GM12872 (cell line): ENCODE results near the gene TSSK6.

Source experiments
- TF ChIP-seq, protein P1 (sequence below): IDR thresholded peaks from 3 replicates; pipeline ENCODE4 v1.5.1; 2011; ENCODE audit warnings: low read depth, mild to moderate bottlenecking, low read length, moderate library complexity; ENCODE audit not compliant: insufficient read depth

TSSK6 gene

DNA sequence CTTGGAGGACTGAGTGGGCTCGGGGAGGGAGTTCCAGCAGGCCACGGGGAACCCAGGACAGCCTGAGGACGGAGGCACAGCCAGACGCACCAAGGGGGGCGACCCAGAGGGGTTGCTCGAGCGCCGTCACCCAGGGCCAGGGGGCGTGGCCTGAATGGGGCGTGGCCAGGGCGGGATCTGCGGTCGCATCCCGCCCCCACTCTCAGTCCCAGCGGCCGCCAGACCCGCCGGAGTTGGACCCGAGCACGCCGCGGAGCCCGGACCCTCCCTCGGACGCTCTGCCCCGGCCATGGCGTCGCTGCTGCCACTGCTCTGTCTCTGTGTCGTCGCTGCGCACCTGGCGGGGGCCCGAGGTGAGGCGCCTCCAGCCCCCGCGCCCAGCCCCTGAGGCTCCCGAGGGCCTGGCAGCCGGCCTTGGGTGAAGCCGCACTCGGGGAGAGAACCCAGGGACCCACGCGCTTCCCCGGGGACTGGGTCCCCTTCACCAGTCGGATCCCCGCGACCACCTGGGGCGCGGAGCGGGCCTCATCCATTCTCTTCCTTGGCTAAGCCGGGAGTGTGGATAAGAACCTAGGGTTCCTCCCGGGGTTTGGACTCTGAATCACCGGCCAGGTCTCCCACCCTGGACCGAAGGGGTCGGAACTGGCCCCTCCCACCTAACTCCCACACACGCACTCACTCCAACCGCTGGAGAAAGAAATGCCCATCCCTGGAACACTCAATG, 22.9 kb upstream of the TSSK6 start, which contains the start of gene CILP2:
TSS of gene CILP2 (plus strand) at position 205 of the 724 bp plus-strand sequence. CDS start at position 290, 85 bp downstream.
- TF ChIP-seq, protein P1, sequence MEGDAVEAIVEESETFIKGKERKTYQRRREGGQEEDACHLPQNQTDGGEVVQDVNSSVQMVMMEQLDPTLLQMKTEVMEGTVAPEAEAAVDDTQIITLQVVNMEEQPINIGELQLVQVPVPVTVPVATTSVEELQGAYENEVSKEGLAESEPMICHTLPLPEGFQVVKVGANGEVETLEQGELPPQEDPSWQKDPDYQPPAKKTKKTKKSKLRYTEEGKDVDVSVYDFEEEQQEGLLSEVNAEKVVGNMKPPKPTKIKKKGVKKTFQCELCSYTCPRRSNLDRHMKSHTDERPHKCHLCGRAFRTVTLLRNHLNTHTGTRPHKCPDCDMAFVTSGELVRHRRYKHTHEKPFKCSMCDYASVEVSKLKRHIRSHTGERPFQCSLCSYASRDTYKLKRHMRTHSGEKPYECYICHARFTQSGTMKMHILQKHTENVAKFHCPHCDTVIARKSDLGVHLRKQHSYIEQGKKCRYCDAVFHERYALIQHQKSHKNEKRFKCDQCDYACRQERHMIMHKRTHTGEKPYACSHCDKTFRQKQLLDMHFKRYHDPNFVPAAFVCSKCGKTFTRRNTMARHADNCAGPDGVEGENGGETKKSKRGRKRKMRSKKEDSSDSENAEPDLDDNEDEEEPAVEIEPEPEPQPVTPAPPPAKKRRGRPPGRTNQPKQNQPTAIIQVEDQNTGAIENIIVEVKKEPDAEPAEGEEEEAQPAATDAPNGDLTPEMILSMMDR = no peak

DNA sequence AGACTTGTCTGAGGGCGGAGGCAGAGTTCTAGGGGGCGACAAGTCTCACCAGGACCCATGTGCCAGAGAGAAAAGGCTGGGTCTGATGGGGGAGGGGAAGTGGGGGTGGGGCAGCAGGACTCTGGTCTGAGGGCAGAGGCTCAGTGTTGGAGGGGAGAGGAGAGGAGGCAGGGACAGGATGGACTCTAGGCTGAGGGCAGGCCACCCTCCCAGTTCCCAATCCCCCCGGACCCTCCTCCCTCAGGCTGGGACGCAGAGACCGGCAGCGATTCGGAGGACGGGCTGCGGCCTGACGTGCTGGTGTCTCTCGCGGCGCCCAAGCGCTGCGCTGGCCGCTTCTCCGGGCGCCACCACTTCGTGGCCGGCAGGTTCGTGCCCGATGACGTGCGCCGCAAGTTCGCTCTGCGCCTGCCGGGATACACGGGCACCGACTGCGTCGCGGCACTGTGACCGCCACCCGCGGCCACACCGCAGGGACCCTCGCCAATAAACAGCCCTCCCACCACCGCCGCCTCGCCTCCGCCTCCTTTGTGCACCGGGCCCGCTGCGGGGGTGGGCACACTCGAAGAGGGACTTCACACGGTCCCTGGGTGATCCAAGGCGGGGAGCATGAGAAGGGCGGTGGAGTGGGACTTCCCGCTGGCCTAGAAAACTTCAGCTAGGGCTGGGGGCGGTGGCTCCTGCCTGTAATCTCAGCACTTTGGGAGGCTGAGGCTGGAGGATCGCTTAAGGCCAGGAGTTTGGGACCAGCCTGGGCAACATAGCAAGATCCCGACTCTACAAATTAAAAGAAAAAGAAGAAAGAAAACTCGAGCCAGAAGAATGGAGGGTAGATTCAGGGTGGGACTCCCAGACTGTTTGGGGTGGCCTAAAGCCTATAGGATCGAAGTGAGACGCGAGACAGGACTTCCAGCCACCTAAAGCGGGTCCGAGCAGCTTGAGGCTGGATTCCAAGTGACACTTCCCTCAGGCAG, 22.0 kb upstream of the TSSK6 start:
- TF ChIP-seq, protein P1 = no peak

DNA sequence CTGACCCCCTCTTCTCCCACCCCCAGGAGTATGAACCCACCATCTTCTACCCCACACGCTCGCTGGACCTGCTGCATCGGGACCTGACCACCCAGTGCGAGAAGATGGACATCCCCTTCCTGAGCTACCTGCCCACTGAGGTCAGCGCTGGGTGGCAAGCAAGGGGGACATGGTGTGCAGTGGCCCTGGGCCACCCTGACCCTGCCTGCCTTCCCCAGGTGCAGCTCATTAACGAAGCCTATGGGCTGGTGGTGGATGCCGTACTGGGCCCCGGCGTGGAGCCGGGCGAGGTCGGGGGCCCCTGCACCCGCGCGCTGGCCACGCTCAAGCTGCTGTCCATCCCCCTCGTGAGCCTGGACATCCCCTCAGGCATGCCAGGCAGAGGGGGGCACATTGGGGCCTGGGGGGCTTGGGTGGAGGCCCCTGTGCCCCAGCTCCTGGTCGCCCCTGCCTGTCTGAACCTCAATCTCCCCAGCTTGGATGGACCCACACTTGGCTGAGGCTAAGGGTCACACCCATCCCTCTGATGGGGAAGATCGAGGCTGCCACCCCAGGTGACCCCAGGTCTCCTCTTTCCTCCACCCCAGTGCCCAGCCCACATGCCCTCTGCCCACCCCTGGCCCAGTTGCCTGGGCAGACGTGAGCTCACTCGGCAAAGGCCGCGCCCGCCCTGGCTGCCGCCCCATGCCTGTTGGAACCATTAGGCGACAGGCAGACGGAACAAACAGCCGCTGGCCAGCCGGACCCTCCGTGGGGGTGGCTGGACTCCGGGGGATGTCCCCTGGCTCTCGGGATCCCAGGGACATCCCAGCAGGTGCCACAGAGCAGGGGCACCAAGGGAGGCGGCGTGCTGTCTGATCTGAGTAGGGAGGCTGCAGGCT, 20.2 kb upstream of the TSSK6 start:
- TF ChIP-seq, protein P1 = no peak

DNA sequence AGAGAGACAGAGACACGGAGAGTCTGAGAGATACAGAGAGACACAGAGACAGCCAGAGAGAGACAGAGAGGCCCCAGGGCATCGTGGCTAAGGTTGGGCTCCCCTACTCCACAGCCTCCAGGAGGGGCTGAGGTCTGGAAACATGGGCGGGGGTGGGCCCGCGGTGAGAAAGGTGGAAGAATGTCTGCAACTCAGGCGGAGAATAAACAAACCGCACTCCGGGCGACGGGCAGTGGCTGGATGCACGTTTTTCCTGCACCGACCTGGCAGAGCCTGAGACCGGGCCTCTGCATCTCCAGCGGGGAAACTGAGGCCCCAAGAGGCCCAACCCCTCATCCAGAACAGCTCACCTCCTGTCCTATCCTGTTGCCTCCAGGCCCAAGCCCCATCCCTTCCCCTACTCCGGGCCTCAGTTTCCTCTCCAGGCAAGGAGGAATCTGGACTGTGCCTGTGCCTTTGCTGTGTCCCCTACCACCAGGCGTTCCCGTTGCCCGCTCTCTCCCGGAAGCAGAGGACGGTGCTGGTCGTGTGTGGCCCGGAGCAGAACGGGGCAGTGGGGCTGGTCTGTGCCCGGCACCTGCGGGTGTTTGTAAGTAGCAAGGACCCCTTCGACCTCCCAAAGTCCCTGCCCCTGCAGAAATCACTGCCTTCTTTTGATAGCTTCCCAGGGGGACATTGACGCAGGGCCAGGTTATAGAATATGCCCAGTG, 19.4 kb upstream of the TSSK6 start:
- TF ChIP-seq, protein P1 = no peak

DNA sequence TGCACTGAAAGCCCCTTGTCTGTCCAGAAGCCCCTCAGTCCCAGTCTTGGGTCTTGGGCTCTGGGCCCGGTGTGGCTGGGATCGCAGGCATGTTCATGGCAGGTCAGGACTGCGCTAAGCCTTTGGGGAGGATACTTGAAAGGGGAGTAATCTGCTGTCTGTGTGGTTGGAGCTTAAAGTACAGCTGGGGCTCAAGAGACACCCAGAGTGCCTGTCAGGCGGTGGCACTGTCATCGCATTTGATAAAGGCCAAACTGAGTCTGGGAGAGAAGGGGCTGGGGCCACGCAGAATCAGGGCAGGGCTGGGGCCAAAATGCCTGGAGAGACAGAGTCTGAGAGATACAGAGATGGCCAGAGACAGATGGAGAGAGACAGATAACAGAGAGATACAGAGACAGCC, 18.5 kb upstream of the TSSK6 start:
- TF ChIP-seq, protein P1 = no peak

DNA sequence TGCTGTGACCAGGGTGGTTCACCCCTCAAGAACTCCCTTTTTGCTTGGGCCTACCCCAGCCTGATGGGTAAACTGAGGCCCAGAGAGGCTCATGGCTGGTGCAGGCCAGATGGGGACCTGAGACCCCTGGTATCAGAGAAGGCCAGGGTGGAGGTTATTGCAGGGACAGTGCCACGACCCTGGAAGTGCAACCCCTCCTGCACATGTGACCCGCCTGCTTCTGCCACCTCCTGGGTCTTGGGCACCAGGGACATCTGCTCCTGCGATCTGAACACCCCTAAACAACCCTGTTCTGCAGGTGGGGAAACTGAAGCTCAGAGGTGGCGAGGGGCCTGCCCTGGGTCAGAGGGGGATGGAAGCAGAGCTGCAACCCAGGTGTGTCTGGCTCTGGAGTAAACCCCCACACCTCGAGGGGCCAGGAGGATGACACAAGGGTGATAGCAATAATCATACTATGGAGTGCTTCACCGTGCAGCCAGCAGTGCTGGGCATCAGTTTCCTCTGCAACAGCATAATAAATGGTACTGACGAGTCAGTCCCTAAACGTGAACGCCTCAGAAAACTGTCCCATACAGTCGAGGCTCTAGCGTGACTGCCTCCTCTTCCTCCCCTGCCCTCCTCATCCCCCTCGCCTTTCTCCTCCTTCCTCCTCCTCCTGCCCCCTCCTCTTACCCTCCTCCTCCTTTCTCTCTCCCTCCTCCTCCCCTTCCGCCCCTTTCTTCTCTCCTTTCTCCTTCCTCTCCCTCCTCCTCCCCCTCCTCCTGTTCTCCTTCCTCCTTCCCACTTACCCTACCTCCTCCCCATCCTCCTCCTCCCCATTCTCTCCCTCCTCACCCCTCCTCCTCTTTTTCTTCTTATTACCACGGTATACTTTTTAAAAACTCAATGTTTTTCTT, 17.7 kb upstream of the TSSK6 start:
- TF ChIP-seq, protein P1 = no peak
